Gastroesophageal sphincter (tissue), 3 donors: ENCODE results near the gene FAM184A.

ENCODE experiments used
- POLR2AphosphoS5 ChIP-seq: sonication (generic); formaldehyde crosslinking; IDR thresholded peaks from one replicate; pipeline ENCODE4 v1.6.1; 2017; ENCODE audit warnings: antibody characterized with exemption
- TF ChIP-seq, protein P1 (sequence below), 4 experiments: fragments of 200-600 bp in 2 of 4; fragments of 450-650 bp in 2 of 4; sonication (generic) in 1 of 4; IDR thresholded peaks; one replicate each; pipeline ENCODE4 v1.5.1; 2017 to 2019; ENCODE audit warnings: antibody characterized with exemption in 4 of 4, mild to moderate bottlenecking in 2 of 4, moderate library complexity in 2 of 4

- TF ChIP-seq POLR2AphosphoS5, result no peak
- TF ChIP-seq, protein P1, sequence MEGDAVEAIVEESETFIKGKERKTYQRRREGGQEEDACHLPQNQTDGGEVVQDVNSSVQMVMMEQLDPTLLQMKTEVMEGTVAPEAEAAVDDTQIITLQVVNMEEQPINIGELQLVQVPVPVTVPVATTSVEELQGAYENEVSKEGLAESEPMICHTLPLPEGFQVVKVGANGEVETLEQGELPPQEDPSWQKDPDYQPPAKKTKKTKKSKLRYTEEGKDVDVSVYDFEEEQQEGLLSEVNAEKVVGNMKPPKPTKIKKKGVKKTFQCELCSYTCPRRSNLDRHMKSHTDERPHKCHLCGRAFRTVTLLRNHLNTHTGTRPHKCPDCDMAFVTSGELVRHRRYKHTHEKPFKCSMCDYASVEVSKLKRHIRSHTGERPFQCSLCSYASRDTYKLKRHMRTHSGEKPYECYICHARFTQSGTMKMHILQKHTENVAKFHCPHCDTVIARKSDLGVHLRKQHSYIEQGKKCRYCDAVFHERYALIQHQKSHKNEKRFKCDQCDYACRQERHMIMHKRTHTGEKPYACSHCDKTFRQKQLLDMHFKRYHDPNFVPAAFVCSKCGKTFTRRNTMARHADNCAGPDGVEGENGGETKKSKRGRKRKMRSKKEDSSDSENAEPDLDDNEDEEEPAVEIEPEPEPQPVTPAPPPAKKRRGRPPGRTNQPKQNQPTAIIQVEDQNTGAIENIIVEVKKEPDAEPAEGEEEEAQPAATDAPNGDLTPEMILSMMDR (IDR thresholded peaks at IDR 0.05), result no peak
Observed at GRCh38 chr6:119036081-119036480, 42.4 kb downstream of the FAM184A start.
